WTC11 (cell line): ENCODE data around the gene BTC. TPM values are rescaled to one million over a fixed set of nuclear protein-coding genes. Genes with fewer than 3 reads are reported as not detected.

Experiments
- ATAC-seq: fragments of 200-7000 bp; cut with Tn5 transposase; 2 replicates; pipeline ENCODE4 v1.10.0; 2021; ENCODE audit warnings: mild to moderate bottlenecking, moderate library complexity
- CTCF ChIA-PET: fragments of 300-600 bp; sonication (Branson Sonifier 250); formaldehyde crosslinking; loops from one replicate; lab custom pipeline; 2021; ENCODE audit warnings: antibody characterized with exemption; lab: Charles Lee
- POLR2A ChIA-PET: fragments of 350-600 bp; sonication (Branson Sonifier 250); formaldehyde crosslinking; loops from one replicate; lab custom pipeline; 2021; ENCODE audit warnings: antibody characterized with exemption; lab: Charles Lee
- DNase-seq: peaks from one replicate; pipeline ENCODE4 v3.0.0; 2021; ENCODE audit warnings: low spot score
- H3K27ac Mint-ChIP-seq: 2 replicates; pipeline ENCODE4 v1.8.0; 2021; ENCODE audit warnings: mixed read lengths
- H3K27me3 Mint-ChIP-seq: 2 replicates; pipeline ENCODE4 v1.8.0; 2021; ENCODE audit warnings: low read depth, mild to moderate bottlenecking, moderate library complexity, mixed read lengths
- H3K36me3 Mint-ChIP-seq: 2 replicates; pipeline ENCODE4 v1.8.0; 2021; ENCODE audit warnings: mixed read lengths
- H3K4me1 Mint-ChIP-seq: 2 replicates; pipeline ENCODE4 v1.8.0; 2022; ENCODE audit warnings: mixed read lengths
- H3K4me3 Mint-ChIP-seq: 2 replicates; pipeline ENCODE4 v1.8.0; 2021; ENCODE audit warnings: mild to moderate bottlenecking, moderate library complexity, mixed read lengths
- H3K9me3 Mint-ChIP-seq: 2 replicates; pipeline ENCODE4 v1.8.0; 2021; ENCODE audit warnings: mixed read lengths
- ATF6 ChIP-seq: sonication (generic); formaldehyde crosslinking; IDR thresholded peaks from 2 replicates; pipeline ENCODE4 v1.8.1; 2023; ENCODE audit warnings: mild to moderate bottlenecking, missing genetic modification reagents
- E2F4 ChIP-seq: sonication (generic); formaldehyde crosslinking; IDR thresholded peaks from 2 replicates; pipeline ENCODE4 v1.8.1; 2022; ENCODE audit warnings: low read depth, mild to moderate bottlenecking, moderate library complexity, missing genetic modification reagents, borderline replicate concordance
- EMX1 ChIP-seq: fragments of 250-450 bp; sonication (Bioruptor Pico); IDR thresholded peaks from 2 replicates; pipeline ENCODE4 v1.8.0; 2021; ENCODE audit warnings: mild to moderate bottlenecking
- GTF2I ChIP-seq: fragments of 250-450 bp; sonication (Bioruptor Pico); conservative IDR thresholded peaks from 2 replicates; pipeline ENCODE4 v1.4.0; 2021; ENCODE audit warnings: mild to moderate bottlenecking
- JUN ChIP-seq: sonication (generic); formaldehyde crosslinking; IDR thresholded peaks from 2 replicates; pipeline ENCODE4 v1.8.0; 2023; ENCODE audit warnings: mild to moderate bottlenecking, missing genetic modification reagents
- MAX ChIP-seq: sonication (generic); formaldehyde crosslinking; IDR thresholded peaks from 2 replicates; pipeline ENCODE4 v1.8.0; 2022; ENCODE audit warnings: mild to moderate bottlenecking, missing genetic modification reagents
- MLX ChIP-seq: sonication (generic); formaldehyde crosslinking; IDR thresholded peaks from 2 replicates; pipeline ENCODE4 v1.8.1; 2023; ENCODE audit warnings: mild to moderate bottlenecking, missing genetic modification reagents, moderate library complexity
- NFYB ChIP-seq: sonication (generic); formaldehyde crosslinking; conservative IDR thresholded peaks from 2 replicates; pipeline ENCODE4 v1.8.0; 2022; ENCODE audit warnings: low read depth, missing genetic modification reagents
- NR1H2 ChIP-seq: sonication (generic); formaldehyde crosslinking; IDR thresholded peaks from 2 replicates; pipeline ENCODE4 v1.9.0; 2021; ENCODE audit warnings: mild to moderate bottlenecking, moderate library complexity, missing genetic modification reagents
- SOX15 ChIP-seq: fragments of 250-450 bp; sonication (Bioruptor Pico); IDR thresholded peaks from 2 replicates; pipeline ENCODE4 v1.9.0; 2021; ENCODE audit warnings: mild to moderate bottlenecking
- STAT6 ChIP-seq: sonication (generic); formaldehyde crosslinking; conservative IDR thresholded peaks from 2 replicates; pipeline ENCODE4 v1.8.1; 2023; ENCODE audit warnings: mild to moderate bottlenecking, low read depth, missing genetic modification reagents, moderate library complexity
- USF2 ChIP-seq: sonication (generic); formaldehyde crosslinking; IDR thresholded peaks from 2 replicates; pipeline ENCODE4 v1.8.1; 2023; ENCODE audit warnings: mild to moderate bottlenecking, missing genetic modification reagents, moderate library complexity
- ZBTB21 ChIP-seq: sonication (generic); formaldehyde crosslinking; IDR thresholded peaks from 2 replicates; pipeline ENCODE4 v1.8.1; 2023; ENCODE audit warnings: mild to moderate bottlenecking, missing genetic modification reagents, borderline replicate concordance
- ZBTB43 ChIP-seq: sonication (generic); formaldehyde crosslinking; IDR thresholded peaks from 2 replicates; pipeline ENCODE4 v1.8.1; 2023; ENCODE audit warnings: mild to moderate bottlenecking, missing genetic modification reagents
- ZMAT4 ChIP-seq: fragments of 250-450 bp; sonication (Bioruptor Pico); IDR thresholded peaks from 2 replicates; pipeline ENCODE4 v1.9.0; 2021; ENCODE audit warnings: mild to moderate bottlenecking
- ZNF219 ChIP-seq: sonication (generic); formaldehyde crosslinking; IDR thresholded peaks from 2 replicates; pipeline ENCODE4 v1.8.0; 2023; ENCODE audit warnings: missing genetic modification reagents, mild to moderate bottlenecking, borderline replicate concordance
- total RNA-seq: library from RNA; stranded (reverse); gene quantifications from 3 replicates; pipeline ENCODE4 v1.2.3, GENCODE V29; 2021

The BTC gene
- total RNA-seq, 1 experiment from 2014 or later = 0.07 TPM

- no peak for TF ChIP-seq STAT6 (CRISPR knock-in tag)
- TF ChIP-seq ZNF219 (CRISPR knock-in tag) = no peak
- TF ChIP-seq NFYB (CRISPR knock-in tag) = no peak
- no peak for TF ChIP-seq EMX1 (CRISPR knock-in tag)
- no peak for TF ChIP-seq ZBTB21
- no peak for TF ChIP-seq ZMAT4 (CRISPR knock-in tag)
- TF ChIP-seq, all 79 proteins: peak for 0
These were observed 36.6 kb upstream of the BTC start (continued) for GRCh38 chr4:74830928-74831327.

- Mint-ChIP-seq H3K4me3 (no peak overlapping the region), H3K36me3 (no peaks in the 10 kb centered on the region), H3K27me3 (peaks cover 2% of the 10 kb centered on the region; the same call in 1 of the 2 replicates), H3K4me1 (peaks cover 4% of the 10 kb centered on the region), H3K9me3 (peaks cover 14% of the 10 kb centered on the region), H3K27ac (no peak overlapping the region)
- ChIA-PET CTCF (interaction anchor here (1.9 kb wide), 1 partner anchor 29 kb away, joined by 14 read pairs; the partner anchor contains the start of gene BTC), POLR2A (no interaction called here)
- ATAC-seq (no peak), DNase-seq (no peak)
- TF ChIP-seq JUN (CRISPR knock-in tag) (no peak), MAX (no peak), MLX (no peak)
These were observed 28.9 kb upstream of the BTC start for GRCh38 chr4:74823194-74823593.

GRCh38 chr4:74822603-74823002 lies 28.3 kb upstream of the BTC start:
- ATAC-seq = no peak
- DNase-seq = no peak
- TF ChIP-seq ATF6 (no peak), E2F4 (no peak), GTF2I (CRISPR knock-in tag) (no peak), ZMAT4 (CRISPR knock-in tag) (no peak), USF2 (CRISPR knock-in tag) (no peak), SOX15 (CRISPR knock-in tag) (no peak), NR1H2 (CRISPR knock-in tag) (no peak), ZBTB43 (CRISPR knock-in tag) (no peak)
- TF ChIP-seq, all 79 proteins: peak for 0
- Mint-ChIP-seq H3K4me1 (peaks cover 4% of the 10 kb centered on the region), H3K36me3 (no peaks in the 10 kb centered on the region), H3K27ac (no peak overlapping the region), H3K9me3 (peaks cover 14% of the 10 kb centered on the region), H3K4me3 (no peak overlapping the region), H3K27me3 (peaks cover 2% of the 10 kb centered on the region; the same call in 1 of the 2 replicates)
- ChIA-PET POLR2A (no interaction called here), CTCF (interaction anchor here (1.9 kb wide), 1 partner anchor 29 kb away, joined by 14 read pairs; the partner anchor contains the start of gene BTC)
